Measurements from ENCODE around the gene CT47C1. TPM values are rescaled to one million over a fixed set of nuclear protein-coding genes. Genes with fewer than 3 reads are reported as not detected.
A peak's percentile ranks its signal among the peaks of the same experiment; 100 is the strongest.

Gene CT47C1
- total RNA-seq (2016; rRNA removed; fragmentation: Illumina TruSeq; extraction: Trizol) (not detected in 2 replicates), polyA plus RNA-seq (2011; rRNA removed) (not detected in 2 replicates), polyA minus RNA-seq (2011; rRNA and poly(A)+ RNA removed; ENCODE audit: low replicate concordance) (not detected in 2 replicates), Bru-seq, nascent RNA (not detected), BruChase-seq, experiment 1, labeled RNA remaining after a 6-hour chase (percentile 22 among the genes with signal in this experiment), BruChase-seq, experiment 2, labeled RNA remaining after a 2-hour chase (percentile 15 among the genes with signal in this experiment)
- not detected in 2 replicates for total RNA-seq (2016; cell fraction: cytosol; rRNA removed; fragmentation: Illumina TruSeq; extraction: Trizol; ENCODE audit: low read depth)
- total RNA-seq (2016; cell fraction: insoluble cytoplasmic fraction; rRNA removed; fragmentation: Illumina TruSeq; extraction: Trizol), result not detected in 2 replicates
- total RNA-seq (2016; cell fraction: membrane; rRNA removed; fragmentation: Illumina TruSeq; extraction: Trizol), result not detected in 2 replicates
- total RNA-seq (2016; cell fraction: nucleus; rRNA removed; fragmentation: Illumina TruSeq; extraction: Trizol), result not detected in 2 replicates
- not detected in 2 replicates for polyA plus RNA-seq (2011; cell fraction: cytosol; rRNA removed)
- polyA plus RNA-seq (2011; cell fraction: nucleus; rRNA removed), result not detected in 2 replicates
- polyA plus RNA-seq (2012), result not detected in 2 replicates
- polyA plus RNA-seq (2016; cell fraction: cytosol; fragmentation: Illumina TruSeq; extraction: Trizol; ENCODE audit: low read depth), result not detected in 2 replicates
- not detected in 2 replicates for polyA plus RNA-seq (2016; cell fraction: insoluble cytoplasmic fraction; fragmentation: Illumina TruSeq; extraction: Trizol; ENCODE audit: low read depth)
- not detected in 2 replicates for polyA plus RNA-seq (2016; cell fraction: membrane; fragmentation: Illumina TruSeq; extraction: Trizol; ENCODE audit: low read depth)
- not detected in 2 replicates for polyA plus RNA-seq (2016; cell fraction: nucleus; fragmentation: Illumina TruSeq; extraction: Trizol; ENCODE audit: insufficient read depth, low read depth)
- polyA minus RNA-seq (2011; cell fraction: cytosol; rRNA and poly(A)+ RNA removed), result not detected in 2 replicates
- polyA minus RNA-seq (2011; cell fraction: nucleus; rRNA and poly(A)+ RNA removed), result not detected in 2 replicates
- long read RNA-seq, experiment 1, result 0 reads
- long read RNA-seq, experiment 2, result 0 reads

GRCh38 chrX:119072744-119073143 is at the start of gene CT47C1:
CT47C1 (plus strand) TSS chrX:119072993; CDS start chrX:119073226, 233 bp downstream.
- no peaks in the 10 kb centered on the region for H3K9me3 ChIP-seq (ENCODE audit: low read length)
- H3K4me1 ChIP-seq (ENCODE audit: insufficient read depth, low read length), result no peaks in the 10 kb centered on the region
- H3K36me3 ChIP-seq (replicated peaks in 1 of 2; ENCODE audit: control insufficient read depth in 1 of 2, insufficient read depth in 2 of 2, low read length in 2 of 2), result no peaks in the 10 kb centered on the region
- no peaks in the 10 kb centered on the region for H3K27me3 ChIP-seq (ENCODE audit: control insufficient read depth in 1 of 2, insufficient read depth in 2 of 2, low read length in 2 of 2)
- 73% methylated on average over 5 of the region's 6 CpGs for WGBS (ENCODE audit: low lambda C conversion rate)
- H4K20me1 ChIP-seq (ENCODE audit: insufficient read depth, low read length), result no peaks in the 10 kb centered on the region
- H3K79me2 ChIP-seq (ENCODE audit: insufficient read depth, low read length), result no peaks in the 10 kb centered on the region
- no peak within 1 kb of the TSS for H3K27ac ChIP-seq (ENCODE audit: extremely low read length, insufficient read depth, low read length)
- no peak within 1 kb of the TSS for H2AFZ ChIP-seq (ENCODE audit: low read length)
- intact Hi-C loops (cut with micrococcal nuclease; ENCODE audit: unreplicated experiment) (no loop called here), in situ Hi-C loops (cut with HindIII; ENCODE audit: extremely low pct_ligation_motif_present, low pct_unique_long_range_greater_than_20kb) (no loop called here)
- no peak for DNase-seq (ENCODE audit: low spot score)
- no peak for ATAC-seq
- ChIA-PET POLR2A (no interaction called here), CTCF (ENCODE audit: low intra/inter-chr PET ratio, low total read pairs) (no interaction called here)
- H3K4me3 ChIP-seq (replicated peaks in 1 of 3; ENCODE audit: insufficient read depth in 1 of 3, low read depth in 2 of 3, low read length in 3 of 3), result no peak within 1 kb of the TSS
- no peak within 1 kb of the TSS for H3K9ac ChIP-seq (ENCODE audit: insufficient read depth, low read depth, low read length)
- no TSS peak for BruUV-seq (replicated peaks)
- no peak within 1 kb of the TSS for H3K4me2 ChIP-seq (ENCODE audit: low read depth, low read length)
- no peak for FAIRE-seq
- TF ChIP-seq ZNF281 (CRISPR knock-in tag; IDR thresholded peaks at IDR 0.05; ENCODE audit: borderline replicate concordance) (no peak), TFDP2 (CRISPR knock-in tag; IDR thresholded peaks at IDR 0.05) (no peak), CHCHD3 (CRISPR knock-in tag; IDR thresholded peaks at IDR 0.05) (no peak), ARNT (IDR thresholded peaks at IDR 0.05) (no peak), TRIM24 (CRISPR knock-in tag; IDR thresholded peaks at IDR 0.05) (no peak), ZFP36L1 (CRISPR knock-in tag; IDR thresholded peaks at IDR 0.05) (no peak), NCOA2 (CRISPR knock-in tag; IDR thresholded peaks at IDR 0.05) (no peak), ZNF556 (CRISPR knock-in tag; IDR thresholded peaks at IDR 0.05; ENCODE audit: borderline replicate concordance) (no peak), PHF20 (CRISPR knock-in tag; IDR thresholded peaks at IDR 0.05) (no peak), KLF11 (CRISPR knock-in tag; IDR thresholded peaks at IDR 0.05) (no peak), AFF4 (CRISPR knock-in tag; IDR thresholded peaks at IDR 0.05) (no peak), ISL2 (CRISPR knock-in tag; IDR thresholded peaks at IDR 0.05) (no peak), HOXA7 (CRISPR knock-in tag; IDR thresholded peaks at IDR 0.05) (no peak)

Measured in HepG2 (cell line).